PC-3 (cell line): Measurements from ENCODE around the gene SCUBE1. TPM values are rescaled to one million over a fixed set of nuclear protein-coding genes. Genes with fewer than 3 reads are reported as not detected.

Source experiments
- ATAC-seq: fragments of 200-7000 bp; cut with Tn5 transposase; 2 replicates; pipeline ENCODE4 v1.9.1; 2020; ENCODE audit warnings: mild to moderate bottlenecking, moderate library complexity
- BruUV-seq: library from RNA; stranded (reverse); fragments of 400-500 nt; replicated peaks from 2 replicates; lab custom pipeline; 2021; lab: Mats Ljungman, UMichigan
- CTCF ChIA-PET: fragments of 300-600 bp; sonication (Branson Sonifier 250); formaldehyde crosslinking; loops from one replicate; lab custom pipeline; 2022; ENCODE audit warnings: antibody characterized with exemption; lab: Charles Lee
- POLR2A ChIA-PET: fragments of 300-600 bp; sonication (Branson Sonifier 250); formaldehyde crosslinking; loops from one replicate; lab custom pipeline; 2022; ENCODE audit warnings: antibody characterized with exemption; ENCODE audit not compliant: unreplicated experiment; lab: Charles Lee
- DNase-seq: peaks from one replicate; pipeline ENCODE4 v3.0.0-alpha.2; 2015
- H2AFZ ChIP-seq: fragments of 300-600 bp; sonication (generic); 2 replicates; pipeline ENCODE4 v1.6.0; 2016; ENCODE audit warnings: antibody characterized with exemption, low read length
- H3F3A ChIP-seq: fragments of 300-600 bp; sonication (generic); one replicate; pipeline ENCODE4 v1.6.0; 2017; ENCODE audit warnings: antibody characterized with exemption, low read length, control low read depth, mild to moderate bottlenecking; ENCODE audit not compliant: unreplicated experiment
- H3K27ac ChIP-seq: fragments of 300-600 bp; sonication (generic); 2 replicates; pipeline ENCODE4 v1.5.1; 2016; ENCODE audit warnings: mild to moderate bottlenecking, low read length
- H3K27me3 ChIP-seq: fragments of 300-600 bp; sonication (generic); 2 replicates; pipeline ENCODE4 v1.6.1; 2016; ENCODE audit warnings: low read length, mixed read lengths
- H3K36me3 ChIP-seq: fragments of 300-600 bp; sonication (generic); 2 replicates; pipeline ENCODE4 v1.6.1; 2016; ENCODE audit warnings: low read depth, mixed run types, low read length, mixed read lengths
- H3K4me1 ChIP-seq: fragments of 300-600 bp; sonication (generic); 2 replicates; pipeline ENCODE4 v1.5.1; 2016; ENCODE audit warnings: low read length; ENCODE audit not compliant: insufficient read depth
- H3K4me2 ChIP-seq: fragments of 300-600 bp; sonication (generic); 2 replicates; pipeline ENCODE4 v1.6.0; 2016; ENCODE audit warnings: low read length
- H3K4me3 ChIP-seq: fragments of 300-600 bp; sonication (generic); 2 replicates; pipeline ENCODE4 v1.5.1; 2016; ENCODE audit warnings: mild to moderate bottlenecking, low read length, mixed read lengths
- H3K79me2 ChIP-seq: fragments of 300-600 bp; sonication (generic); 2 replicates; pipeline ENCODE4 v1.6.1; 2017; ENCODE audit warnings: low read length, mixed read lengths
- H3K9ac ChIP-seq: fragments of 300-600 bp; sonication (generic); 2 replicates; pipeline ENCODE4 v1.6.0; 2016; ENCODE audit warnings: mild to moderate bottlenecking, low read length
- H3K9me2 ChIP-seq: fragments of 300-600 bp; sonication (generic); replicated peaks from 2 replicates; pipeline ENCODE4 v1.6.1; 2016; ENCODE audit warnings: mixed run types, low read length, mixed read lengths
- H3K9me3 ChIP-seq: fragments of 300-600 bp; sonication (generic); 2 replicates; pipeline ENCODE4 v1.6.1; 2016; ENCODE audit warnings: low read length, mixed read lengths
- H4K20me1 ChIP-seq: fragments of 300-600 bp; sonication (generic); 2 replicates; pipeline ENCODE4 v1.6.1; 2016; ENCODE audit warnings: low read length, mixed read lengths
- EZH2 ChIP-seq: fragments of 300-600 bp; sonication (generic); IDR thresholded peaks from one replicate; pipeline ENCODE4 v1.6.1; 2017; ENCODE audit warnings: antibody characterized with exemption, mild to moderate bottlenecking, low read length; ENCODE audit not compliant: unreplicated experiment
- EZH2phosphoT487 ChIP-seq: fragments of 300-600 bp; sonication (generic); IDR thresholded peaks from 2 replicates; pipeline ENCODE4 v1.6.1; 2018; ENCODE audit warnings: mild to moderate bottlenecking, antibody characterized with exemption, low read length, borderline replicate concordance
- intact Hi-C: fragments of 100-400 bp; cut with micrococcal nuclease; formaldehyde crosslinking; loops from 2 replicates; pipeline ENCODE4 v1.9.0; 2023
- total RNA-seq: library from RNA; depleted of rRNA; stranded (reverse); fragments of >200 nt; gene quantifications from 2 replicates; pipeline ENCODE4 v1.2.3, GENCODE V29; 2014
- TF ChIP-seq, protein P1 (sequence below): fragments of 300-600 bp; sonication (generic); conservative IDR thresholded peaks from 2 replicates; pipeline ENCODE4 v1.5.1; 2017; ENCODE audit warnings: antibody characterized with exemption, low read depth, mild to moderate bottlenecking, low read length

Gene SCUBE1
- total RNA-seq, 1 experiment from 2014 or later: not detected

DNA sequence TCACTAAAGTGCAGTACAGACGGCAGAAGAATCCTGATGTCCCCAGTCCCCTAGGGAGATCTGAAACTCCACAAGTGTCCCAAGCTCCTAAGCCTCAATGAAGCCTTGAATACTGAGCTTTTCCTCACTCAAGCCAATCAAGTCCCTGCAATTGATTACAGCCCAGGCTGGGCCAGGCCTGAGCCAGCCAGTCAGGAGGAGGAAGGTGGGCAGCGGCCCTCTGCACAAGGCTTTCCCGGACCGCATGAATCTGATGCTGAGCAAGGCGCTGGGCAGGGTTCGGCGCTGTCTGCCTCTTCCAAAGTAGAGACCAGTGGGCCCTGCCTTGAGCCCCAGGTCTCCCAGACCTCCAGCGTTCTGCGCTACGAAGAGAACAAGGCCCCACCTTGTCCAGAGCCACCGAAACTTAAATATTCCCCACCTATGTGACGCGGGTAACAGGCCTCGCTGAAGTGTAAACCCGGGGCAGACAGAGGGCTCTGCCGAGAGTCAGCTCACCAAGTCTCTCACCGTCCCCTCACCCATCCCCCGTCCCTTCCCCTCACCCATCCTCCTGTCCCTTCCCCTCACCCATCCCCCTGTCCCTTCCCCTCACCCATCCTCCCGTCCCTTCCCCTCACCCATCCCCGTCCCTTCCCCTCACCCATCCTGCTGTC, 63.2 kb downstream of the SCUBE1 start:
- Histone ChIP-seq H3K4me3 (no peak overlapping the region), H4K20me1 (no peaks in the 10 kb centered on the region), H3F3A (no peaks in the 10 kb centered on the region), H3K9me2 (no peaks in the 10 kb centered on the region), H3K4me2 (no peak overlapping the region), H3K9ac (no peak overlapping the region), H3K4me1 (peaks cover 10% of the 10 kb centered on the region; the same call in 1 of the 2 replicates), H3K36me3 (no peaks in the 10 kb centered on the region), H3K9me3 (no peaks in the 10 kb centered on the region), H2AFZ (no peak overlapping the region), H3K27me3 (no peaks in the 10 kb centered on the region), H3K79me2 (no peaks in the 10 kb centered on the region), H3K27ac (no peak overlapping the region)
- TF ChIP-seq EZH2phosphoT487 (no peak), EZH2 (no peak)
- TF ChIP-seq, protein P1, sequence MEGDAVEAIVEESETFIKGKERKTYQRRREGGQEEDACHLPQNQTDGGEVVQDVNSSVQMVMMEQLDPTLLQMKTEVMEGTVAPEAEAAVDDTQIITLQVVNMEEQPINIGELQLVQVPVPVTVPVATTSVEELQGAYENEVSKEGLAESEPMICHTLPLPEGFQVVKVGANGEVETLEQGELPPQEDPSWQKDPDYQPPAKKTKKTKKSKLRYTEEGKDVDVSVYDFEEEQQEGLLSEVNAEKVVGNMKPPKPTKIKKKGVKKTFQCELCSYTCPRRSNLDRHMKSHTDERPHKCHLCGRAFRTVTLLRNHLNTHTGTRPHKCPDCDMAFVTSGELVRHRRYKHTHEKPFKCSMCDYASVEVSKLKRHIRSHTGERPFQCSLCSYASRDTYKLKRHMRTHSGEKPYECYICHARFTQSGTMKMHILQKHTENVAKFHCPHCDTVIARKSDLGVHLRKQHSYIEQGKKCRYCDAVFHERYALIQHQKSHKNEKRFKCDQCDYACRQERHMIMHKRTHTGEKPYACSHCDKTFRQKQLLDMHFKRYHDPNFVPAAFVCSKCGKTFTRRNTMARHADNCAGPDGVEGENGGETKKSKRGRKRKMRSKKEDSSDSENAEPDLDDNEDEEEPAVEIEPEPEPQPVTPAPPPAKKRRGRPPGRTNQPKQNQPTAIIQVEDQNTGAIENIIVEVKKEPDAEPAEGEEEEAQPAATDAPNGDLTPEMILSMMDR: no peak
- no TSS peak for BruUV-seq
- DNase-seq (no peak), ATAC-seq (no peak)
- intact Hi-C loops: no loop called here
- ChIA-PET POLR2A (no interaction called here), CTCF (no interaction called here)

DNA sequence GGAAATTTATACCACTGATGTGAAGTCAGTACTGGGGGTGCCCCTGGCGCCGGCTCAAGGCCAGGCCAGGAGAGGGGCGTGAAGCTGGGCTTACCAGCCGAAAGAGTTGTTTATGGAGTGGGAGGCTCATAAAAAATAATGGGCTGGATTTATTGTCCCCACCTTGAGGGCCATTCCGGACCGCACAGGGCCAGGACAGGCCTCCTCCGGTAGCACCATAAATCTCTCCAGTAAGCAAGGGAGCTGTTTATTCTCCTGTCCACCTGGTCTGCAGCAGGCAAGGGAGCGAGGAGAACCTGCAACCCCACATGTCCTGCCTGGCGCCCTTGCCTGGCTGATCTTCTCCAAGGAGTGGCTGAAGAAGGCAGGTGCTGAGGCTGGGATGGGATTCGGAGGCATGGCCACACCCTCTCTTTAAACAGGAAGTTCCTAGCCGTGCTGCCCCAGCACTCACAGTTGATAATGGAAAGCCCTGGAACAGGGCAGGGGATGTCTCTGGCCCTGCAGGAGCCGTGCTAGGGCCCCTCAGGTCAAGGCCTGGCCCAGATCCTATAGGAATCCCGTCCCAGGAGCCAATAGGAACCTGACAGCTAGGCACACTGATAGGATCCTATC, 65.1 kb downstream of the SCUBE1 start:
- Histone ChIP-seq H3K9me2 (no peaks in the 10 kb centered on the region), H3K4me2 (no peak overlapping the region), H3K79me2 (no peaks in the 10 kb centered on the region), H3K27ac (no peak overlapping the region), H3K36me3 (no peaks in the 10 kb centered on the region), H3K27me3 (no peaks in the 10 kb centered on the region), H2AFZ (peak overlapping the region; percentile 38; the same call in 1 of the 2 replicates), H3K4me1 (peaks cover 12% of the 10 kb centered on the region; the same call in 1 of the 2 replicates), H3F3A (no peaks in the 10 kb centered on the region), H4K20me1 (no peaks in the 10 kb centered on the region), H3K9ac (no peak overlapping the region), H3K9me3 (no peaks in the 10 kb centered on the region), H3K4me3 (no peak overlapping the region)
- TF ChIP-seq, protein P1: no peak
- no peak for TF ChIP-seq EZH2phosphoT487
- TF ChIP-seq EZH2: no peak
- CTCF ChIA-PET: no interaction called here
- BruUV-seq: no TSS peak
- peak; percentile 16 for DNase-seq
- intact Hi-C loops: no loop called here
- POLR2A ChIA-PET: no interaction called here
- ATAC-seq: peak; percentile 34; the same call in 1 of the 2 replicates

DNA sequence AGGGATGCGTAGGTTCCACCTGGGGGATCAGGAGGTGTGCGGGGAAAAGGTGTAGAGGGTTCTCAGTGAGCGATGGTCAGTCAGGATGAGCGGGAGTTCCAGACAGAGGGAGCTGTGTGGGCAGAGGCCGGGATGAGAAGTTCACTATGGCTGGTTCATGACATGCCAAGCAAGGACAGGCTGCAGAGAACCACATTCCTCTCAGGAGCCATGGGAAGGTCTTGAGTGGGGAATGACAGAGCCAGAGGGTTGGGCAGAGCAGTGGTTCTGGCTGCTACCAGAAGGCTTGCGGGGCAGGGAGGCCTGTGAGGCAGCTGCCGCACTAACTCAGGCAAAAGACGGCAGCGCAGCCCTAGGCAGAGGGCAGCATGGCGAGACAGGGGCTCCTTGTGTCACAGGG, 66.1 kb downstream of the SCUBE1 start:
- no peaks in the 10 kb centered on the region for H4K20me1 ChIP-seq
- TF ChIP-seq EZH2phosphoT487: no peak
- TF ChIP-seq, protein P1: no peak
- no peak for TF ChIP-seq EZH2
- CTCF ChIA-PET: no interaction called here
- peaks cover 12% of the 10 kb centered on the region; the same call in 1 of the 2 replicates for H3K4me1 ChIP-seq
- no peaks in the 10 kb centered on the region for H3K27me3 ChIP-seq
- BruUV-seq: no TSS peak
- H3F3A ChIP-seq: no peaks in the 10 kb centered on the region
- no peaks in the 10 kb centered on the region for H3K36me3 ChIP-seq
- H3K9ac ChIP-seq: no peak overlapping the region
- H3K79me2 ChIP-seq: no peaks in the 10 kb centered on the region
- no peak for DNase-seq
- no peak overlapping the region for H2AFZ ChIP-seq
- intact Hi-C loops: no loop called here
- no peaks in the 10 kb centered on the region for H3K9me2 ChIP-seq
- H3K4me2 ChIP-seq: no peak overlapping the region
- H3K27ac ChIP-seq: no peak overlapping the region
- no peak for ATAC-seq
- POLR2A ChIA-PET: no interaction called here
- H3K4me3 ChIP-seq: no peak overlapping the region
- H3K9me3 ChIP-seq: no peaks in the 10 kb centered on the region
